ENCODE results near the gene HOOK2.
"Not testable (repeated sequence)": the region's sequence is repeated elsewhere in the genome, so short reads cannot be mapped to it uniquely, and the experiment has no call there.

Gene HOOK2

GRCh38 chr19:12751635-12752034, 23.7 kb downstream of the HOOK2 start, which contains the start of gene BEST2:
TSS of gene BEST2 (plus strand) at chr19:12751791. CDS start at chr19:12752593, 802 bp downstream.
- DNase-seq, result no peak

- DNase-seq, result no peak
Observed at GRCh38 chr19:12750851-12751250, 24.5 kb downstream of the HOOK2 start.

DNA sequence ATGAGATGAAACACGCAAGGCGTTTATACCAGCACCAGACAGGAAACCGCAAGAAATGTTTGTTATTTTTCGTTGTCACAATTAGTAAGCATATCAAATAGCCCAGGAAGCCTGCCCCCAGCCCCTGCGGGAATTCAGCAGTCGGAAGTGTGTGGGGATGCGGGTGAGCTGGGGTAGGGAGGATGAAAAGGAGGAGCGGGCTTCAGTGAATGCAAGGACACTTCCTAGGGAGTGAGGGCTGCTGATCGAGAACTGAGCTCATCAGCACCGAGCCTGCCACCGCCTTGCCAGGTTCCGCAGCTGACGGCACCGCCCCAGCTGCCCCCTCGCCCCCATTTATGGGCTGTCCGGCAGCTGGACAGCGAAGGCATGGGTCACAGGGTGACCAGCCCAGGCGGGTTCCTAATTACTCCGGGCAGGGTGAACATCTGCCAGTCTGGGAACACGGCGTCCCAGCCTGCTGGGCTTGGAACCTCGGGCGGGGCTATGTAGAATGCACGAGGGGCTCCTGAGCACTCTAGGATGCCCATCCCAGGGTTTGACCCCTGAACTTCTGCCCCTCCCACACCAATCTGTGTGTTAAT, 25.3 kb downstream of the HOOK2 start:
- no peak for DNase-seq

GRCh38 chr19:12748489-12748888, 26.9 kb downstream of the HOOK2 start:
- DNase-seq, result no peak

- no peak for DNase-seq
Observed at GRCh38 chr19:12745166-12745897, 30.0 kb downstream of the HOOK2 start.

DNA sequence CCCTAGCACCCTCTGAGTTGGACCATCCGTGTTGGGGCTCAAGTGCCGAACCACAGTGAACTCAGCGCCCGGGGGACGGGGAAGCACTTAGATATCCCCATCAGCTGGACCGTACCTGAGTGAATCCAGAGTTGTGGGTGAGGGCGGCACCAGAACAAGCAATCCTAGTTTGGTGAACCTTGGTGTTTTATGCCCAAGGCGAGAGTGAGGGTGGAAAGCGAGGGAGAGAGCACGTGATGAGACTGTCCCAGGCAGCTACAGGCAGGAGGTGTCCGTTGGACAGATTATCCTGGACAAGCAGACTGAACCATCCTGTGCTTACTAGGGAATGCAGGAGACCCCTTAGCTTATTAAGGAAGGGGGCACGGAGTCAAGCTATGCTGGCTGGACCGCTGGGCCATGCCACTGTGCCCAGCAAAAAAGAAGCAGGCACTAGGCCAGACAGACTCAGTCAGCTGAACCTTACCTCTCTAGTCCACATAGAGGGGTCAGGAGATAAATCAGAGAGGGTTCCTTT, 37.5 kb downstream of the HOOK2 start:
- DNase-seq, result no peak

GRCh38 chr19:12736995-12737834, 38.1 kb downstream of the HOOK2 start, which contains the start of gene GET3:
TSS of gene GET3 (plus strand) at chr19:12737497. CDS start at chr19:12737506, 9 bp downstream.
- DNase-seq, result peak; percentile 95

DNA sequence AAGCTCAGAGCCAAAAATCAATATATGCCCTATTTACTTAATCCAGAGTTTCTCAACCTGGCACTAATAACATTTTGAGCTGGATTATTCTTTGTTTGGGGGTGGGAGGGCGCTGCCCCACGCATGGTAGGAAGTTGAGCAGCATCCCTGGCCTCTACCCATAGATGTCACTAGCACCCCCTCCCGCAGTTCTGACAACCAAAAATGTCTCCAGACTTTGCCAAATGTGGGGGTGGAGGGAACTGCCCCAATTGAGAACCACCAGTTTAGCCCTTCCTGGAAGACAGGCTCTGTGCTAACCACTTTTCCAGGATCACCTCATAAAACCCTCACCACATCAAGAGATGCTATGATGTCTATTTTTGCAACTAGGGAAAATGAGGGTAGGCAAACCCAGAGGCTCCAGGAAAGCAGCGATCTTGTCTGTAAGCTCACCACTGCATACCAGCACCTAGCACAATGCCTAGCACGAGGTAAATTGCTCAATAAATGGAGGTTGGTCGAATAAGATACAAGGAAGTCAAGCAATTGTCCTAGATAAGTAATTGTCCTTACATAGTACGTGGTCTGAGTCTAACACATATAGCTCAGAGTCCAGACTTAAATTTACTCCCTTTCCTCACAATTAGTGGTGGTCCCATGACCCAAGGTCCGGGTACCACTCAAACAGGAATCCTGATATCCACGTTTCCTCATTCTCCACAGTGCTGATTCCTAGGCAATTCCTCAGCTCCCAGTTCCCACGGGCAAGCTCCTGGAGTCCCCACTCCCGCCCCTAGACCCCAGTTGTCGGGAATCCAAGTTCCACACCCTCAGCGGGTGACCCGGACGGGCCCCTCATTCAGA, 41.8 kb downstream of the HOOK2 start:
- peak; percentile 80 for DNase-seq

DNA sequence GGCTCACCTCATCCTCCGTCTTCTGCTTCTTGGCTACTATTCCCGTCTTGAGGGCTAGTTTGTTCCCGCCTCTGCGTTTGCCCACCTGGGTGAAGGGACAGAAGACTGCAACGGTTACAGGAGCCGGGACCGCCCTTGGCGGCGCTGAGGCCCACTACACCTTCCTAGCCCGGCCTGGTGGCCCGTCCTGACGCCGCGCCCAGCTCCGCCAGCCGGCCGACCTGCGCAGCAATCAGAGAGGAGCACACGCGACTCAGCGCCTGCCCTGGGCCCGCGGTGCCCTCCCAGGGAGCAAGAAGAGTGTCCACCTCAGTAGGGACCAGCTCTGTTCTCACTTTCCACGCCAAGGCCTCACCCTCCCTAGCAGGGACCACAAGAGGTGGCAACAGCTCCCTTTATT, 44.0 kb downstream of the HOOK2 start:
- no peak for DNase-seq

GRCh38 chr19:12730064-12730463, 45.3 kb downstream of the HOOK2 start:
- DNase-seq, result no peak

GRCh38 chr19:12727745-12728433, 47.5 kb downstream of the HOOK2 start:
- DNase-seq, result no peak

DNA sequence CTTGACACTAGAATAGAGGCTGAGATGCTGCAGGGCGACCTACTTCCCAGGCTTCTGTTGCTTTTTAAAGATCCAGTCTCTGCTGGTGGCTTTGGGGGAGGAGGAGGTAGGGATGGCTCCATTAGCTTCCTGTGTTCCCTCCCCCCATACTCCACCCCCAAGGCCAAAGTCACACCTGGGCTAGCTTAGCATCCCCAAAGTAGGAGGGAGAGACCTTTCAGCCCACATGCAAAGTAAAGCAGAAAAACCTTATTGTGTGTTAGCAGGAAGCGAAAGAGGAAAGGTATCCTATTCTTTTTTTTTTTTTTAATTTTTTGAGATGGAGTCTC, 48.4 kb downstream of the HOOK2 start:
- DNase-seq, result no peak

GRCh38 chr19:12725612-12726011, 49.7 kb downstream of the HOOK2 start:
- not testable (repeated sequence) for DNase-seq

DNA sequence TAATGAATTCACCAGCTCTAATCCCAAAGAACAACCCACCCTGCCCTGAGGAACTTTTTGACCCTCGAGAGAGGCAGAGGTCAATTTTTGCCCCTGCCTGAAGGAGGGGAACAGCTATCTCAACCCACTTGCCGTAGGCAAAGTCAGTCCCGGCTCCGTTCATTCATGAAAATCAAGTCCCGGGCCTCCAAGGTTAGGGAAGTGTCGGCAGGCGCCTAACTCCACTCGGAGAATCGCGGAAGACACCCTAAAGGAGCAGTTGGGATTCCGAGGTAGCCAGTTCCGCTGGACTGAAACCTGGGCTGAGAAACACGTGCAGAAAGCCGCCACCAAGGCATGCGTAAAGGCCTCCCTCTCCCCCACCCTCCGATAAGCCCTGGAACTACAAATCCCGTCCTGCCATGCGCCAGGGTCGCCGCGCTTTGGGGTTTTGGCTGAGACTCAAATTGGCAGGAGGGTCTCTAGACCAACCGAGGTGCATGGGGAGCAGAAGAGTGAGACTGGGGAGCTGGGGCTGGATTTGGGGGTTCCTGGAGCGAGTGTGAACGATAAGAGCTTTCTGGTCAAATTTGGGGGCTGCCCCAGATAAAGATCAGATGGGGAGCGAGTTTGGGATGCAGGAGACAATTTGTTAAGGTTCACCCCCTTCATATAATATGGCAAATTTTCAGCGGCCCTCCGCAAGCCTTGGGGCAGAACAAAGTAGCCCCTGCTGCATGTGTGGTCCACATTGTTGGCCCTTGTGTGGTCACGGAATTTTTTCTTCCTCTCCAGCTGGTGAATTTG, 51.5 kb downstream of the HOOK2 start, which contains the start of gene TNPO2:
TNPO2 (minus strand) TSS at position 292 of the 786 bp plus-strand sequence. CDS start 2,955 bp downstream, outside the sequence.
- peak; percentile 87 for DNase-seq

- no peak for DNase-seq
Observed at GRCh38 chr19:12723381-12723640, 52.0 kb downstream of the HOOK2 start.

- DNase-seq, result peak; percentile 98
Observed at GRCh38 chr19:12722566-12723380, 52.6 kb downstream of the HOOK2 start.

DNA sequence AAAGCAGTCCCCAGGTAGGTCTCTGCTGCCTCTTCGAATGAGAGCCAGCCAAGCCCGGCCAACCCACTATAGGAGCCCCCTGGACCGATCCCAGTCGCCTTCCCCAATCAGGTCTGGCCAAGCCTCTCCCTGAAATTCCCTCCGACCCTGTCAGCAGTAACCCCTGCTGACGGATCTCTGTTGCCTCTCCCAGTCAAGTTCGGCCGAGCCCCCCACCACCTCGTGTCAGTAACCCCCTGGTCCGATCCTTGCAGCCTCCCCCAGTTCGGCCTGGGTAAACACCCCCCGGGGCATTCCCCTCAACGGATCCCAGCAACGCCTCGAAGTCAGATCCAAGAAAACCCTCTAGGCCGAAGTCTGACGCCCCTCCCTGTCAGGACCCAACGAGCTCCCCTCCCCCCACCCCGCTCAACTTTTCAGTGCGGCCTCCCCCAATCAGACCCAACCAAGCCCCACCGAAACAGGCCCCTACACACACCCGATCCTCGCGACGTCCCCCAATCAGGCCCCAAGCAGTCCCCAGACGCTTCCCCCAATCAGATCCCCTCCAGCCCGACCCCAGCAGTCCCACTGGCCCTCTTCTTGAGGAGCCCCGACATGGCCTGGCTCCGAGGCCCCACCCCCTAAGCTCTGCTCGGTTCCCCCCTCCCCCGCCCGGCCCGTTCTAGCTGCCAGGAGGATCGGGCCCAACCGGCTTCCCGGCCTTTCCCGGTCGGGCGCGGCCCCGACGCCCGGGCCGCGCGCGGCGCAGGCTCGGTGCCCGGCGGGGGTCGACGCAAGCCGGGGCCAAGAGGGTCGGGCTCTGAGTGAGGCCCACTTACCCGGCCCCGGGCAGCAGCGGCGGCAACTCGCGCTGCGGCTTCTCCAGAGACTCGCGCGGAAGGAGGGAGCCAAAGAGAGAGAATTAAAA, 53.4 kb downstream of the HOOK2 start:
- DNase-seq, result peak; percentile 62

DNA sequence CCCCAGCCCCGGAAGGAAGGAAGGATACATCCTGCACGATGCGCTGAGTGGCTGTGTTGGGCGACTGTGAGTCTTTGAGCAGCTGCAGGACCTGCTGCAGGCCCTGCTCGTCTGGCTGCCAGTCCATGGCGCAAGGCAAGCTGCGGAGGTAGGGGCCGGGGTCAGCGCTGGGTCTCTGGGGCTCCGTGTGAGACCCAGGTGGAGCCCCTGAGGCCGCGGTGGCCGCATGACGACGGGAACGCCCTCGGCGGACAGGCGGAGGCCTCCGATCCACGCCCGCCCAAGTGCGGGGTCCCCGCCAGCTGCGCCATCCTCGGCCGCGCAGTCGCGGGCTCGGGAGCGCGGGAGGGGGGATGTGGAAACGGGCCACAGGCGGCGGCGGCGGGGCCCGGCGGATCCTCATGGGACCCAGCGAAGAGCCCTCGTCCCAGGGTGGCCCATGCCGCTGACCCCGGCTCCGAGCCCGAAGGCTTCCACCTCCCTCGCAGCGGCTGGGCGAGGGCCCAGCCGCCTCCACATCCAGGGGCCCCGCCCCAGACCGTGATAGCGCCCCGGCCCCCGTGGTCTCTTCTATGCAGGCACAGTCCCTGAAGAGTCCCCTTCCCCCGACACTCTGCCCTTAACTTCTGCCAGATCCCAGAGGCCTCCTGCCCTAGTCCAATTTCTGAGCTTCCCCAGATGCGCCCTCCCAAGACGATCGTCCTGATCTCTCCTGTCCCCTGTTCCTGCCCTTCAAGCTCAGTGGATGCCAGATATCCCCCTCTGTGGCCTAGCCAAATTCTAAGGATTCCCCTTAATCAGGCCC, 54.3 kb downstream of the HOOK2 start:
- peak; percentile 44 for DNase-seq

Measured in activated CD4-positive, alpha-beta T cell treated with anti-CD3 and anti-CD28 coated beads, Interleukin-10, Interleukin-2, amounts not matched to agents 100 ng/mL and 50 ng/mL, durations not matched to agents 16 hours and 8 hours (primary cell).